HEK293 (cell line): ENCODE data around the gene BCL2.

ENCODE experiments used
- ZNF274 ChIP-seq, 2 experiments: fragments of 200-500 bp in 1 of 2; fragments of 450-650 bp in 1 of 2; sonication (Bioruptor generic) in 1 of 2; formaldehyde crosslinking in 1 of 2; IDR thresholded peaks; 2 replicates each; pipeline versions ENCODE4 v1.5.1 to v1.6.1; 2014 to 2016; ENCODE audit warnings: borderline replicate concordance in 1 of 2, inconsistent platforms in 1 of 2, low read length in 1 of 2, missing biosample characterization in 1 of 2, missing genetic modification characterization in 1 of 2
- ZNF621 ChIP-seq: fragments of 450-650 bp; formaldehyde crosslinking; IDR thresholded peaks from 2 replicates; pipeline ENCODE4 v1.5.1; 2017; ENCODE audit warnings: missing biosample characterization, missing genetic modification characterization
- TF ChIP-seq, protein P1 (sequence below): fragments of 450-650 bp; formaldehyde crosslinking; IDR thresholded peaks from 2 replicates; pipeline ENCODE4 v1.5.1; 2016; ENCODE audit warnings: missing biosample characterization, missing genetic modification characterization
- TF ChIP-seq, protein P2 (sequence below): IDR thresholded peaks from 2 replicates; pipeline ENCODE4 v1.6.1; 2011; ENCODE audit warnings: mild to moderate bottlenecking, low read depth, low read length, borderline replicate concordance
- TF ChIP-seq, protein P3 (sequence below): fragments of 450-650 bp; formaldehyde crosslinking; optimal IDR thresholded peaks from 2 replicates; pipeline ENCODE3; 2016; ENCODE audit warnings: missing biosample characterization, mild to moderate bottlenecking, missing genetic modification characterization
- TF ChIP-seq, protein P4 (sequence below): fragments of 450-650 bp; formaldehyde crosslinking; IDR thresholded peaks from 2 replicates; pipeline ENCODE4 v1.5.1; 2016; ENCODE audit warnings: missing biosample characterization, missing genetic modification characterization
- TF ChIP-seq, protein P5 (sequence below): fragments of 450-650 bp; formaldehyde crosslinking; IDR thresholded peaks from 2 replicates; pipeline ENCODE4 v1.5.1; 2016; ENCODE audit warnings: missing biosample characterization, missing genetic modification characterization, low read depth

DNA sequence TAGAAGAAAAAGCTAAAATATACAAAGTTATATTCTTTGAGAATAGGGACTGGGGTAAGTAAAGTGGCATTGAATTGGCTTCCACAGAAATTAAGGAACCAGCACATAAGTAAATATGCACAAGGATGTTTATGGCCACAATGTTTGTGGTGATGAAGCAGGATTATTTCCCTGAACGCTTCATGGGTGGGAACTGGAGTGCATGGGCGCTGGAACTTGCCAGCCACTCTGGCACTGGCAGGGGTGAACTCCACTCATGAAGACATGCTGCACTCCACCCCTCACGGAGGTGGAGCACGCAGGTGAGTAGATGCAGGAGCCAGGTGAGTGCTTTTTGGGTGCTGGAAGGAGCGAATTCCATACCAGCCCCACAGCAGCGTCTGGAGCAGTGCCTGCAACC is 94.1 kb downstream of the BCL2 start:
- TF ChIP-seq, protein P1, sequence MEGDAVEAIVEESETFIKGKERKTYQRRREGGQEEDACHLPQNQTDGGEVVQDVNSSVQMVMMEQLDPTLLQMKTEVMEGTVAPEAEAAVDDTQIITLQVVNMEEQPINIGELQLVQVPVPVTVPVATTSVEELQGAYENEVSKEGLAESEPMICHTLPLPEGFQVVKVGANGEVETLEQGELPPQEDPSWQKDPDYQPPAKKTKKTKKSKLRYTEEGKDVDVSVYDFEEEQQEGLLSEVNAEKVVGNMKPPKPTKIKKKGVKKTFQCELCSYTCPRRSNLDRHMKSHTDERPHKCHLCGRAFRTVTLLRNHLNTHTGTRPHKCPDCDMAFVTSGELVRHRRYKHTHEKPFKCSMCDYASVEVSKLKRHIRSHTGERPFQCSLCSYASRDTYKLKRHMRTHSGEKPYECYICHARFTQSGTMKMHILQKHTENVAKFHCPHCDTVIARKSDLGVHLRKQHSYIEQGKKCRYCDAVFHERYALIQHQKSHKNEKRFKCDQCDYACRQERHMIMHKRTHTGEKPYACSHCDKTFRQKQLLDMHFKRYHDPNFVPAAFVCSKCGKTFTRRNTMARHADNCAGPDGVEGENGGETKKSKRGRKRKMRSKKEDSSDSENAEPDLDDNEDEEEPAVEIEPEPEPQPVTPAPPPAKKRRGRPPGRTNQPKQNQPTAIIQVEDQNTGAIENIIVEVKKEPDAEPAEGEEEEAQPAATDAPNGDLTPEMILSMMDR (tag by site-specific recombination) = no peak
- TF ChIP-seq, protein P2, sequence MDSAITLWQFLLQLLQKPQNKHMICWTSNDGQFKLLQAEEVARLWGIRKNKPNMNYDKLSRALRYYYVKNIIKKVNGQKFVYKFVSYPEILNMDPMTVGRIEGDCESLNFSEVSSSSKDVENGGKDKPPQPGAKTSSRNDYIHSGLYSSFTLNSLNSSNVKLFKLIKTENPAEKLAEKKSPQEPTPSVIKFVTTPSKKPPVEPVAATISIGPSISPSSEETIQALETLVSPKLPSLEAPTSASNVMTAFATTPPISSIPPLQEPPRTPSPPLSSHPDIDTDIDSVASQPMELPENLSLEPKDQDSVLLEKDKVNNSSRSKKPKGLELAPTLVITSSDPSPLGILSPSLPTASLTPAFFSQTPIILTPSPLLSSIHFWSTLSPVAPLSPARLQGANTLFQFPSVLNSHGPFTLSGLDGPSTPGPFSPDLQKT = no peak
- TF ChIP-seq ZNF621 = no peak
- TF ChIP-seq ZNF274 (IDR thresholded peaks at IDR 0.05; ENCODE audit: low read length) = no peak
- TF ChIP-seq ZNF274 (tag by site-specific recombination; IDR thresholded peaks at IDR 0.05; ENCODE audit: borderline replicate concordance) = no peak
- TF ChIP-seq, protein P3, sequence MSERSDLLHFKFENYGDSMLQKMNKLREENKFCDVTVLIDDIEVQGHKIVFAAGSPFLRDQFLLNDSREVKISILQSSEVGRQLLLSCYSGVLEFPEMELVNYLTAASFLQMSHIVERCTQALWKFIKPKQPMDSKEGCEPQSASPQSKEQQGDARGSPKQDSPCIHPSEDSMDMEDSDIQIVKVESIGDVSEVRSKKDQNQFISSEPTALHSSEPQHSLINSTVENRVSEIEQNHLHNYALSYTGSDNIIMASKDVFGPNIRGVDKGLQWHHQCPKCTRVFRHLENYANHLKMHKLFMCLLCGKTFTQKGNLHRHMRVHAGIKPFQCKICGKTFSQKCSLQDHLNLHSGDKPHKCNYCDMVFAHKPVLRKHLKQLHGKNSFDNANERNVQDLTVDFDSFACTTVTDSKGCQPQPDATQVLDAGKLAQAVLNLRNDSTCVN (tag by site-specific recombination) = no peak
- TF ChIP-seq, protein P4, sequence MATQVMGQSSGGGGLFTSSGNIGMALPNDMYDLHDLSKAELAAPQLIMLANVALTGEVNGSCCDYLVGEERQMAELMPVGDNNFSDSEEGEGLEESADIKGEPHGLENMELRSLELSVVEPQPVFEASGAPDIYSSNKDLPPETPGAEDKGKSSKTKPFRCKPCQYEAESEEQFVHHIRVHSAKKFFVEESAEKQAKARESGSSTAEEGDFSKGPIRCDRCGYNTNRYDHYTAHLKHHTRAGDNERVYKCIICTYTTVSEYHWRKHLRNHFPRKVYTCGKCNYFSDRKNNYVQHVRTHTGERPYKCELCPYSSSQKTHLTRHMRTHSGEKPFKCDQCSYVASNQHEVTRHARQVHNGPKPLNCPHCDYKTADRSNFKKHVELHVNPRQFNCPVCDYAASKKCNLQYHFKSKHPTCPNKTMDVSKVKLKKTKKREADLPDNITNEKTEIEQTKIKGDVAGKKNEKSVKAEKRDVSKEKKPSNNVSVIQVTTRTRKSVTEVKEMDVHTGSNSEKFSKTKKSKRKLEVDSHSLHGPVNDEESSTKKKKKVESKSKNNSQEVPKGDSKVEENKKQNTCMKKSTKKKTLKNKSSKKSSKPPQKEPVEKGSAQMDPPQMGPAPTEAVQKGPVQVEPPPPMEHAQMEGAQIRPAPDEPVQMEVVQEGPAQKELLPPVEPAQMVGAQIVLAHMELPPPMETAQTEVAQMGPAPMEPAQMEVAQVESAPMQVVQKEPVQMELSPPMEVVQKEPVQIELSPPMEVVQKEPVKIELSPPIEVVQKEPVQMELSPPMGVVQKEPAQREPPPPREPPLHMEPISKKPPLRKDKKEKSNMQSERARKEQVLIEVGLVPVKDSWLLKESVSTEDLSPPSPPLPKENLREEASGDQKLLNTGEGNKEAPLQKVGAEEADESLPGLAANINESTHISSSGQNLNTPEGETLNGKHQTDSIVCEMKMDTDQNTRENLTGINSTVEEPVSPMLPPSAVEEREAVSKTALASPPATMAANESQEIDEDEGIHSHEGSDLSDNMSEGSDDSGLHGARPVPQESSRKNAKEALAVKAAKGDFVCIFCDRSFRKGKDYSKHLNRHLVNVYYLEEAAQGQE (tag by site-specific recombination) = no peak
- TF ChIP-seq, protein P5, sequence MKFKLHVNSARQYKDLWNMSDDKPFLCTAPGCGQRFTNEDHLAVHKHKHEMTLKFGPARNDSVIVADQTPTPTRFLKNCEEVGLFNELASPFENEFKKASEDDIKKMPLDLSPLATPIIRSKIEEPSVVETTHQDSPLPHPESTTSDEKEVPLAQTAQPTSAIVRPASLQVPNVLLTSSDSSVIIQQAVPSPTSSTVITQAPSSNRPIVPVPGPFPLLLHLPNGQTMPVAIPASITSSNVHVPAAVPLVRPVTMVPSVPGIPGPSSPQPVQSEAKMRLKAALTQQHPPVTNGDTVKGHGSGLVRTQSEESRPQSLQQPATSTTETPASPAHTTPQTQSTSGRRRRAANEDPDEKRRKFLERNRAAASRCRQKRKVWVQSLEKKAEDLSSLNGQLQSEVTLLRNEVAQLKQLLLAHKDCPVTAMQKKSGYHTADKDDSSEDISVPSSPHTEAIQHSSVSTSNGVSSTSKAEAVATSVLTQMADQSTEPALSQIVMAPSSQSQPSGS (tag by site-specific recombination) = no peak
